Measurements from ENCODE around the gene NPHP3. TPM values are rescaled to one million over a fixed set of nuclear protein-coding genes. Genes with fewer than 3 reads are reported as not detected.

NPHP3 gene
- polyA plus RNA-seq, 1 of the 3 experiments (the other 2 are of a cell fraction): 19.0 TPM

GRCh38 chr3:132659365-132660051 lies 62.7 kb downstream of the NPHP3 start, which contains the start of gene ACAD11:
Gene ACAD11, minus strand, starts transcription at chr3:132659809. Its CDS starts 58 bp downstream, at chr3:132659751.
- peaks cover 21% of the 10 kb centered on the region for H3F3A ChIP-seq (replicated peaks; ENCODE audit: insufficient read depth)
- WGBS (ENCODE audit: low lambda C conversion rate): 0% methylated on average over 11 of the region's 34 CpGs
- H3K36me3 ChIP-seq (replicated peaks in 1 of 2; ENCODE audit: control insufficient read depth in 1 of 2, insufficient read depth in 2 of 2, low read length in 1 of 2): peaks cover 9 to 11% of the 10 kb centered on the region in 2 experiments
- H3K9ac ChIP-seq: peak within 1 kb of the TSS; percentile 89
- peaks cover 56% of the 10 kb centered on the region for H3K79me2 ChIP-seq (ENCODE audit: insufficient read depth)
- peak within 1 kb of the TSS; percentile 91 for H2AFZ ChIP-seq (ENCODE audit: low read depth)
- H3K27ac ChIP-seq (ENCODE audit: low read depth in 2 of 2, low read length in 1 of 2): peak within 1 kb of the TSS; percentile 85 to 95
- no peaks in the 10 kb centered on the region for H3K27me3 ChIP-seq (ENCODE audit: insufficient read depth)
- H3K4me1 ChIP-seq (ENCODE audit: control insufficient read depth in 1 of 2, insufficient read depth in 2 of 2, low read depth in 1 of 2, low read length in 1 of 2): peaks cover 9 to 16% of the 10 kb centered on the region in 2 experiments; a peak in 3 of 4 replicates
- peak within 1 kb of the TSS; percentile 89 for H3K4me2 ChIP-seq
- H3K9me2 ChIP-seq: no peaks in the 10 kb centered on the region
- no peaks in the 10 kb centered on the region for H4K20me1 ChIP-seq (ENCODE audit: insufficient read depth)
- H3K4me3 ChIP-seq (ENCODE audit: low read depth in 2 of 2, low read length in 1 of 2): peak within 1 kb of the TSS; percentile 81 to 95
- POLR2A ChIA-PET: interaction anchor here (1.0 to 1.4 kb wide), 2 partner anchors 17 to 62 kb away, joined by 5 to 6 read pairs; partner anchors contain the start of gene NPHP3
- peak; percentile 80 for DNase-seq
- TF ChIP-seq USF1 (IDR thresholded peaks at IDR 0.05; ENCODE audit: borderline replicate concordance, low read depth) (no peak), EZH2phosphoT487 (IDR thresholded peaks at IDR 0.05; ENCODE audit: borderline replicate concordance, low read depth) (no peak), CTCF (IDR thresholded peaks at IDR 0.05) (peak; percentile 65), FOSL2 (IDR thresholded peaks at IDR 0.05; ENCODE audit: borderline replicate concordance, low read depth) (no peak), SIN3A (IDR thresholded peaks at IDR 0.05; ENCODE audit: borderline replicate concordance, low read depth, low read length) (no peak), RAD21 (IDR thresholded peaks at IDR 0.05; ENCODE audit: low read length) (peak; percentile 61), RFX5 (IDR thresholded peaks at IDR 0.05; ENCODE audit: low read length) (peak; percentile 77), MAX (IDR thresholded peaks at IDR 0.05; ENCODE audit: low read depth) (peak; percentile 63), NFIC (IDR thresholded peaks at IDR 0.05; ENCODE audit: borderline replicate concordance) (no peak), USF2 (IDR thresholded peaks at IDR 0.05; ENCODE audit: borderline replicate concordance, low read depth, low read length) (no peak), FOXJ3 (CRISPR knock-in tag; IDR thresholded peaks at IDR 0.05) (no peak), TEAD4 (IDR thresholded peaks at IDR 0.05; ENCODE audit: borderline replicate concordance, insufficient read depth) (no peak), REST (IDR thresholded peaks at IDR 0.05; ENCODE audit: low read depth, low read length) (no peak), MEF2A (IDR thresholded peaks at IDR 0.05; ENCODE audit: borderline replicate concordance, low read depth) (no peak), SMC3 (IDR thresholded peaks at IDR 0.05; ENCODE audit: low read depth, low read length) (0 out of 2 replicates have a peak, but pooled peaks have one; percentile 26), JUND (IDR thresholded peaks at IDR 0.05) (no peak), PBX3 (IDR thresholded peaks at IDR 0.05) (no peak), MXI1 (IDR thresholded peaks at IDR 0.05; ENCODE audit: low read depth, low read length) (peak; percentile 42; the same call in 1 of the 2 replicates), FOXM1 (IDR thresholded peaks at IDR 0.05; ENCODE audit: low read depth) (no peak), CHD2 (IDR thresholded peaks at IDR 0.05; ENCODE audit: low read length, partially characterized antibody) (no peak), GABPA (IDR thresholded peaks at IDR 0.05; ENCODE audit: low read depth) (no peak)
- CTCF ChIA-PET: interaction anchor here (0.7 to 3.6 kb wide), 10 partner anchors 12 to 124 kb away, joined by 3 to 21 read pairs (median 4); no protein-coding TSS in a partner anchor
- no peaks in the 10 kb centered on the region for H3K9me3 ChIP-seq
